Renal cortical epithelial cell (primary cell): ENCODE data around the gene SRSF3. TPM values are rescaled to one million over a fixed set of nuclear protein-coding genes. Genes with fewer than 3 reads are reported as not detected.

ENCODE experiments used
- DNase-seq: peaks from one replicate; pipeline ENCODE4 v3.0.0-alpha.2; 2011; ENCODE audit warnings: low read depth
- total RNA-seq: library from RNA; depleted of rRNA; stranded (reverse); fragments of >200 nt; gene quantifications from 2 replicates; pipeline ENCODE4 v1.2.3, GENCODE V29; 2014

Gene SRSF3
- total RNA-seq: 182 and 305 TPM in 2 replicates

DNA sequence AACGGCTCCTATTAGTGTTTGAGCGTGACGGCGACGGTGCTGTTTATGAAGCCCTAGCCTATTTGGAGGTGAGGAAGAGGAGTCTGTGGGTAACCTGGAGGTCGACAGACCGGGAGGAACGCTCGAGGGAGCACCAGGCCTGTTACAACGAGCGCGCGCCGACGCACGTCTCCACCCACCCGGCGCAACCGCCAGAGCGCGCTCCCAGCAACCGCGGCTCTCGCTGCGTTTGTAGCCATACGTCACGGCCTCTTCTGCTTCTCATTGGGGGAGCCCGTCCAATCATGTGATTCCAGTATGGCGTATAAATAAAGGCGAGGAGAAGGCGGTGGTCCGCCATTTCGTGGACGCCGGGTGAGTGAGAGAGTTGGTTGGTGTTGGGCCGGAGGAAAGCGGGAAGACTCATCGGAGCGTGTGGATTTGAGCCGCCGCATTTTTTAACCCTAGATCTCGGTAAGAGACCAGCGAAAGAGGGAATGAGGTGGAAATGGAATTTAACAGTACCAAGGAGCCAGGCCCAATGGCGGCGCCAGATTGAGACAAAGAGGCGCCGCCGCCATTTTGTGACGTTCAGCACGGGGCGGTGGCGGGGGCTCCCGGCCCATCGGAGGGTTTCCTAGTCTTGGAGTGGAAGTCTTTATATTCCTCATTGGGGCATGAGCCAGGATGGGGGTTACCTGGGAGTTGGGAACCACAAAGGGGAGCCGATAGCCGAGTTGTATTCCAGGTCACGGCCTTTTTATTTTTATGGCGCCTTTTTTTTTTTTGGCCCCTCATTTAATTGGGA, at the start of gene SRSF3:
Gene SRSF3, plus strand, starts transcription at position 334 of the 787 bp plus-strand sequence. CDS start 2,401 bp downstream, outside the sequence.
- DNase-seq: peak; percentile 92

DNA sequence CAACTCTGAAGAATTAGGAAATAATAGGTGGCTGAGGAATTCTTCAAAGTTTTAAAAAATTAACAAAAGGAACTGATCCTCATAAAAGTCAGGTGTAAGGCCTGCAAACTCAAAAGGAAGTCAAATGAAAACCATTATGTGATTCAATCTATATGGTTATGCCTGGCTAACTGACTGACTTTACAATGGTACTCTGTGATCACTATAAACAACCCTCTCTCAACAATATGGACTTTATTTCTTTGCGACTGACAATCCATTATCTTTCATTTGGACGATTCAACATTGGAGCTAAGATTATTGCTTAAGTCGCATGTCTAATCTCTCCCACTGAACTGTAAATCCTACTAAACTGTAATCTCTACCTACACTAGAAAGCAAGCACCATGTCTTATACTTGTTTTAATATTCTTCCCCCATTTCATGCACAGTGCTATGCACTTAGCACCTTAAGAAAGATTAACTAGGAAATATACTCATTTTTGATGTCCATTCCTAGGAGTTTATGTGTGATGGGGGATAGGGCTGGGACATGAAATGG, 48.3 kb upstream of the SRSF3 start:
- no peak for DNase-seq

DNA sequence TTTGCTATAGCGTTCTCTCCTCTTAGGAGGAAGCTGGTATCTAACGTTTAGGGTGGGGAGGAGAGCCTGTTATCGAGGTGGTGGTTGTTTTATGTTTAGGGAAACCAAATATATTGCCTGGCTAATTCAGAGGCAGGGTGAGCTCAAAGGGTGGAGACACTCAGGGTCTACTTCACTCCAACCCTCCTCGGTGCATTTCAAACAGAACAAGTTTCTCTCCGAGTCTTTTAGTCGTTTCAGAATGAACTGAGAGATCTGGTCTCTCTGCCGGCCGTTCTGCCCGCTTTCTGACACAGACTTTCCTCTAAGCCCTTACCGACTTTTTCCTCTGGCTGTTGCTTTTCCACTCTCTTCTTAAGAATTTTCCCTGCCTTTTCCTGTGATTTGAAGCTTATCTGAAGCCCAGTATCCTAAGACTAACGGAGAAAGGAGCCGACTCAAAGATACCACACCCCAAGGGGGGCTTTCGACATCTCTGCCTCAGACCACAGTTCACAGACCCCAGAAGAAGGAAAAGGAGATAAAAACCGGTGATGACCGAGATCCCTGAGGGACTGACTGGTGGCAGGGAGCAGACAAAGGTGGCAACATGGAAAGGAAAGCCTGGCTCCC, 47.7 kb upstream of the SRSF3 start:
- no peak for DNase-seq

DNA sequence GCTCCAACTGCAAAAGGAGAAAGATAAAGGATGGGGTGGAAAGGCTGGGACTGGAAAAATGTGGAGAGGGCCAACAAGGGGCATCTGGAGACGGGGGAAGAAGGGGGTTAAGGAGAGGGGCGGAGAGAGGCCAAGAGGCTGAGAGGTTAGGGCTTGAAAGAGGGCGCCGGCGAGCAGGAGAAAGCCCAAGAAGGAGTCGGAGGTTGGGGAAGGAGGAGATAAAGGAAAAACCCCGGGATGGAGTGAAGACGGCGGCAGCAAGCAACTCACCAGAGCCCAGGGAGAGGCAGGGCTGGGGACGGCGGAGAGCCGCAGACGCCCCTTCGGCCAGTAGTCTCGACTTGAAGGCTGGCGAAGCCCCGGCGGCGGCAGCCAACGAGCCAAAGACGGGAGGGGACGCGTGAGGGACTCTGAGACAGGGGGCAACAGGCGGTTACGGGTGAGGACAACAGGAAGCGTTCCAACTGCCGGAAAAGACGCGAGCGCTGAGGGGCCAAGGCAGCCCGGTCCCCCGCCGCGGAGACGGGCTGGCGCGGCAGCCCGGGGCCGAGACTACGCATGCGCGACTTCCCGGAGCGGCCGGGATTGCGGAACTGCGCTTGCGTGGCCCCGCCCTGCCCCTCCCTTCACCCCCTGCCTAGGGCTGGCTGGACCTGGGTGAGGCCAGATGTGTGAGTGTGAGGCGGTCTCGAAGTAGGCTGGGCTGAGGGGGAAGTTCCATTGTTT, 47.1 kb upstream of the SRSF3 start, which contains the start of gene STK38:
Gene STK38, minus strand, starts transcription at position 560 of the 726 bp plus-strand sequence. CDS start 7,277 bp downstream, outside the sequence.
- DNase-seq: peak; percentile 75

DNA sequence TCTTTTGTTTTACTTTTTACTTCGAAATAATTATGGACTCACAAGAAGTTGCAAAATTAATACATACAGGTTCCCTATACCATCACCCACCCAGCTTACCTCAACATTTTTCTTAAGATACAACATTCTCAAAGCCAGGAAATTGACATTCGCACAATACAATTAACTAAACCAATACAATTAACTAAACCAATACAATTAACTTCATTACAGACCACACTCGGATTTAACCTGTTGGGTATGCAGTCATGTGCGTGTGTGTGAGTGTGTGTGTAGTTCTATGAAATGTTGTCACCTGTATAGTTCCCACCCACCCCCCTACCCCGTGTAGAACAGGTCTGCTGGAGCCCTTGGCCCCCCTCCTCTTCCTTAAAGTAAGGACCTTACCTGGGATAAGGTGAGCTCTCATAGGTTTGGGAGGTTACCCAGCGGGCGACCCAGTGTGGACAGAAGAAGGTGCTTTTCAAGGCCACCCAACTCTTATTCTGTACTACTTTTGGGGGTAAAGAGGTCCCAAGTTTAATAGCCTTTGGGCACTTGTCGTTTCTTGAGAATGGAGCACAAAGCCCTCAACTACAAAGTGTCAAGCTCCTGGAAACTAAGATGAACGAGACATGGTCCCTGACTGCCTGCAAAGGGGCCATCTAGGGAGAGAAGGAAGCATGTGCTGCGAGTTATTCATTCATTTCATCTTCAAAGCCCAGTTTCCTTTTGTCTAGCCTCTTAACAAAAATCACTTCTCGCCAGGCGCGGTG, 46.3 kb upstream of the SRSF3 start:
- DNase-seq: no peak

DNA sequence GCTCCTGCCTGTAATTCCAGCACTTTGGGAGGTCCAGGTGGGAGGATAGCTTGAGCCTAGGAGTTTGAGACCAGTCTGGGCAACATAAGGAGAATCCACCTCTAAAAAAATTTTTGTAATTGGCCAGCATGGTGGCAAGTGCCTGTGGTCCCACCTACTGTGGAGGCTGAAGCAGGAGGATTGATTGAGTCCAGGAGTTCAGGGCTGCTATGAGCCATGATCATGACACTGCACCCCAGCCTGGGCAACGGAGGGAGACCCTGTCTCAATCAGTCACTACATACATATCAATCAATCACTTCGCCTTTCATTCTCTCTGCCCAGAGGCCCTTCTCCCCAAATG, 45.8 kb upstream of the SRSF3 start:
- no peak for DNase-seq

DNA sequence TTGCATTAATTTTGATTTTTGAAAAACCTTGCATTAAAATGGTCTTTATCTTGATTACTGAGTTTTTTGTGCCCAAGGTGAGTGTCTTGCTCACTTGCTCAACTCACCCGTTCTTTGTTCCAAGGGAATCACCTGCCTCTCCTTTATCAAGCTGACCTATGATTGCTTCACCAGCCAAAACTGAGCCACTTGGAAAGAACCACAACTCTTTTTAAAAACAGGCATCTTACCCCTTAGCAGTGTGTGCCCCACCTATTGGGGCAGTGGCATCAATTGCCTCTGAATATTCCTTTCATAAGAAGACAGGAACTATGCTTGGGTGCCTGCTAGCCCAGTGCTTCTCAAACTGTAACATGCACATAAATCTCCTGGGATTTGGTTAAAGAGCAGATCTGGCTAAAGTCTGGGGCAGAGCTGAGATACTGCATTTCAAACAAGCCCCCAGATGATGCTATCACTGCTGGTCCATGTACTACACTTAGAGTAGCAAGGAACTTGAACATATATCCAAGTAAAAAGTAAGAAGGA, 43.6 kb upstream of the SRSF3 start:
- DNase-seq: no peak

DNA sequence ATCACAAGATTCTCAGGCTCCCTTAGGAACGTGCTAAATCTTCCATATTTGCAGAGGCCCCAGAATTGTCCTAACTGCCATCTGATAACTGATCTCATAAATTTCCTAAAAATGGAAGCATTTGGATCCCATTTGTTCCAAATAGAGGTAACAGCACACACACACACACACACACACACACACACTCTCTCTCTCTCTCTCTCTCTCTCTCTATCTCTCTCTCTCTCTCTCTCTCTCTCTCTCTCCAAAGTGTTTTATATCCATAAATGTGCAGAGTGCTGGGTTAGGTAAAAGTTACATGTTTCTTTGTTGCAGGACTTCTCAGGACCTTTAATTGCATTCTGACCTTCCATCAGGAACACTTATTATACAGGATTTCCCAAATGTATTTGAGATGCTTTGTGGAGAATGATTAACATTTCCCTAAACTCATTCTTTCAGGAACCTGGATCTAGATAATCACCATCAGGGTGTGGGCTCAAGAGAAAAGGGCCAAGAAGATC, 38.4 kb upstream of the SRSF3 start:
- no peak for DNase-seq

DNA sequence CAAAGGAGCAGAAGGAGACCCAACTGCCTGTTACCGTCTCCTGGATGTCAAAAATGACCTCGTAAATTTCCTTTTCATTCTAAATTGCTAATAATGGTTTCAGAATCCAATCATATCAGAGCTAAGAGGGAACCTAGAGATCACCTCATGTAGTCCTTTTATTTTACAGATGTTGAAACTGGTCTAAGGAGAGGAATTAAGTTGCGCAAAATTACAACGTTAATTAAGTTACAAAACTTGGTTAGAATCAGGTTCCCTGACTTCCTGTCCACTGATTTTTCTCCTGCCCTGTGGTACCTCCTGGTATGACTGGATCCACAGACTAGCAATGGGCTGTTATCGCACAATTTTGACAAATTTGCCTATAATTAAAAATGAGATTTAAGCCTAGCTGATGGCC, 37.9 kb upstream of the SRSF3 start:
- DNase-seq: no peak

DNA sequence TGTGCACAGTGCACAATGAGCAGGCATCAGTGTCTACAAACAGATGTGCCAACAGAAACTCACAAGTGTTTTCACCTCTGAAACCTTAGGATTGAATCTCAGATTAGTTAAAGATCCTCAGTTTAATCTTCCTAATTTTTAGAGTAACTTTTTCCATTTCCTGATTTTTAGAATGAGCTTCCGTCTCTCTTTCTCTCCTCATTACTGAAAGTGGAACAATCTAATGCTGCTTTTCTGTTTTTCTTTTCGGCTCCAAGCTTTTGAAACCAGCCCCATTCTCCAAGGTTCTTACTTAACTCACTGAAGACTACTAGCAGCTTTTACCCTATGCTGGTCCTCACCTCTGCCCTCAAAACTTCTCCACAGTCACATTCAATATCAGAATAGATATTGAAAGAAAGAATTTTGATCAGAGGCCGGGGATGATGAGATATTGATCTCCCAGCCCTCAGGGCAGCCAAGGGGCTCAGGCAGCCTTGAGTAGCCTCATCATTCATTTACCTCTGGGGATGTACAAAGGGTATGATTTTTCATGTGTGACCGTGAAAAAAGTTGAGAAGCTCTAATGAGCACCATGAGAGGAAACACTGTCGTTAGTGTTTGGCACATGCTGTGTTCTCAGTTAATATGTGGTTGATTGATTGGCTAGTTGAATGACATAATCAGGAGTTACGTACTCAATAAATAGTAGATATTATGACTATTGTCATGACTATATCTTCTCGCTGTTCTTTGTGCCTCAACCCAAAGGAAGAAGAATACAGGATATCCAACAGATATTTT, 35.0 kb upstream of the SRSF3 start:
- no peak for DNase-seq

DNA sequence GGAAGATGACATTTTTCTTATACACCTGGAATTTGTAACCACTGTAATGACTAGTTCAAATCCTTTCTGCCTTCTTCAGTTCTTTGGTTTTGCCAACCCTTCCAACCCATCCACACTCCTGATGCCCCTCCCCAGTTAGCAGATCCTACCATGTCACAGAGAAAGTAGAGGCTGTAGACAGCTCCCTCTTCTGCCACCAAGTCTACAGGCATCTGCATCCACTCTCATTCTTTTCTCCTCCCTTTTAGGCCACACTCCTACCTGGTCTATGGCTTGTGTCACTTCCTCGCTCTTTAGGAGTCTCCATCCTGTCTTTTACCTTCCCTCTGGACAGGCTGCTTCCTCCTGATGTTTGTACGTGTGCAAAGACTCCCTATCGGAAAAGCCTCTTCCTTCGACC, 33.3 kb upstream of the SRSF3 start:
- no peak for DNase-seq

DNA sequence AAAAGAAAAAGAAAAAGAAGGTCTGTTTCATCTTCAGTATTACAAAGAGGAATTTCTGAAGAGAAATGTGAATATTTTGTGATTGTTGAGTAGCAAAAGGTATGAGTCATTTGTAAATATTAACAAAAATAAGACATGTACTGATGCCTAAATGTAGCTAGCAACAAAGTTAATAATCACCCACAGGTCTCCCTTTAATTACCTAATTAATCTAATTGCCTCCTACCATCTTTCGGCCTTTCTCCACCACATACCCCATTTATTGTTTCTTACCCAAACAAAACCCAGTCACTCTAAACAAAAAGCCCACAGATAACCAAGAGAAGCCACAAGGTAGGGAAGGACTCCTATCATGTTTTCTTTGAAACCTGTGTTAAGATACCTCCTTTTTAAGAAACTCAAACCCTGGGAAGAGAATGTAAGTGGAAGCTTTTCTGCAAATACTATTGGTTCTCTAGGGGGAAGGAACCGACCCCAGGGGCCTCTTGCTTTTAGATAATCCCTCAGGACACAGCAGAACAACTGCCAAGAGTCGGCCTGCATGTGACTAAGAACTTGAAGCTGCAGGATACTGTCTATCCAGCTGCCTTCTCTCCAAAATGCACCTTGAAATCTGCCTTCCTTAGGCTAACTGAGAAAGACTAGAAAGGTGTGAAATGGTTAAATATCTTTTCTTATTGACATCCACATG, 30.8 kb upstream of the SRSF3 start:
- no peak for DNase-seq

DNA sequence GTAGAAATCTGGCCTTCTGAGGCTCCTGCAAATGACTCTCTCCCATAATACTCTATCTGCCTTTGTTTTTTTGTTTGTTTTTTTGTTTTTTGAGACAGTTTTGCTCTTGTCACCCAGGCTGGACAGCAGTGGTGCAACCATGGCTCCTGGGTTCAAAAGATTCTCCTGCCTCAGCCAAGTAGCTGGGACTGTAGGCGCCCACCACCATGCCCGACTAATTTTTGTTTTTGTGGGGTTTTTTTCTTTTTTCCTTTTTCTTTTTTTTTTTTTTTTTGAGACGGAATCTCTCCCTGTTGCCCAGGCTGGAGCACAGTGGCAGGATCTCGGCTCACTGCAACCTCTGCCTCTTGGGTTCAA, 30.3 kb upstream of the SRSF3 start:
- DNase-seq: no peak

DNA sequence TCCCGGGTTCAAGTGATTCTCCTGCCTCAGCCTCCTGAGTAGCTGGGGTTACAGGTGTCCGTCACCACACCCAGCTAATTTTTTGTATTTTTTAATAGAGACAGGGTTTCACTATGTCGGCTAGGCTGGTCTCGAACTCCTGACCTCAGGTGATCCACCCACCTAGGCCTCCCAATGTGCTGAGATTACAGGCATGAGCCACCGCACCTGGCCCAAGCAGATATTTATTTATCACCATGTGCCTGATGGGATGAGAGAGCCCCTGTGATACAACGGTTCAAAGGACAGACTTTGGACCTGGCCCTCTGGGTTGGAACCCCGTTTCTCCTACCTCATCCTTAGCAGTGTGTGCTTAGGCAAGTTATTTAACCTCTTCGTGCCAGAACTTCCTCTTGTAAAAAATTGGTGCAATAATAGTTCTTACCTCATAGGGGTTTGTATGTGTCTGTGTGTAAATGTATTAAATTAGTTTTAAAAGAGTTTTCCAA, 27.7 kb upstream of the SRSF3 start:
- DNase-seq: no peak

DNA sequence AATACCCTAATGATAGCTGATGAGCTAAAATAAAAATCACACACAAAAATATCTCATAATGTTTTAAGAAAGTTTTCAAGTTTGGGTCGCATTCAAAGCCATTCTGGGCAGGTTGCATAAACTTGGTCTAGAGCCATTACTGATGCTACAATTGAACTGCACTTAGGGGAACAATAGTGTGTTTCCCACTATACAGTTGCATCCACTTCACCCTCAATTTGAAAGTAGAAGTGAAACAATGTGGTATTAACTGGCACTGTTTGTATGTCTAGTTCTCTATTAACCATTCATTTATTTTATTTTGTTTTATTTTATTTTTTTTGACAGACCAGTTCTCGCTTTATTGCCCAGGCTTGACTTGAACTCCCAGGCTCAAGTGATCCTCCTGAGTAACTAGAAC, 23.9 kb upstream of the SRSF3 start:
- DNase-seq: no peak

DNA sequence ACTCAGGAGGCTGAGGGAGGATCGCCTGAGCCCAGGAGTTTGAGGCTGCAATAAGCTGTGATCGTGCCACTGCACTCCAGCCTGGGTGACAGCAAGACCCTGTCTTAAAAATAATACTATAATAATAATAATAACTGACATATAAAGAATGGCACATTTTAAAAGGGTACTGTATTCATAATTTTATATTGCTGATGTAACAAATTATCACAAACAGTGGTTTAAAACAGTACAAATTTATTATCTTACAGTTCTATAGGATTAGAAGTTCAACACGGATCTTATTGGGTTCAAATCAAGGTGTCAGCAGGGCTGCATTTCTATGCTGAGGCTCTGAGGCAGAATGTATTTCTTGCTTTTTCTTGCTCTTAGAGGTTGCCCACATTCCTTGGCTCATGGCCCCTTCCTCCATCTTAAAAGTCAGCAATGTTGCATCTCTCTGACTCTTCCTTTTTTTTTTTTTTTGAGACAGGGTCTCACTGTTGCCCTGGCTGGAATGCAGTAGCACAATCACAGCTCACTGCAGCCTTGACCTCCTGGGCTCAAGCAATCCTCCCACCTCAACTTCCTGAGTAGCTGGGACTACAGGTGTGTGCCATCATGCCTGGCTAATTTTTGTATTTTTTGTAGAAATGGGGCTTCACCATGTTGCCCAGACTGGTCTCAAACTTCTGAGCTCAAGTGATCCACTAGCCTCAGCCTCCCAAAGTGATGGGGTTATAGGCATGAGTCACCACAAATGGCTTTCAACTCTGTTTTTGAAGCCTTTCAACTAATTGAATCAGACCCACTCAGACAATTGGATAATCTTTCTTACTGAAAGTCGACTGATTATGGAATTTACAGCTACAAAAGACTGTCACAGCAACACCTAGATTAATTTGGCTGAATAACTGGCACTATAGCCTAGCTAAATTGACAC, 22.8 kb upstream of the SRSF3 start:
- DNase-seq: no peak

DNA sequence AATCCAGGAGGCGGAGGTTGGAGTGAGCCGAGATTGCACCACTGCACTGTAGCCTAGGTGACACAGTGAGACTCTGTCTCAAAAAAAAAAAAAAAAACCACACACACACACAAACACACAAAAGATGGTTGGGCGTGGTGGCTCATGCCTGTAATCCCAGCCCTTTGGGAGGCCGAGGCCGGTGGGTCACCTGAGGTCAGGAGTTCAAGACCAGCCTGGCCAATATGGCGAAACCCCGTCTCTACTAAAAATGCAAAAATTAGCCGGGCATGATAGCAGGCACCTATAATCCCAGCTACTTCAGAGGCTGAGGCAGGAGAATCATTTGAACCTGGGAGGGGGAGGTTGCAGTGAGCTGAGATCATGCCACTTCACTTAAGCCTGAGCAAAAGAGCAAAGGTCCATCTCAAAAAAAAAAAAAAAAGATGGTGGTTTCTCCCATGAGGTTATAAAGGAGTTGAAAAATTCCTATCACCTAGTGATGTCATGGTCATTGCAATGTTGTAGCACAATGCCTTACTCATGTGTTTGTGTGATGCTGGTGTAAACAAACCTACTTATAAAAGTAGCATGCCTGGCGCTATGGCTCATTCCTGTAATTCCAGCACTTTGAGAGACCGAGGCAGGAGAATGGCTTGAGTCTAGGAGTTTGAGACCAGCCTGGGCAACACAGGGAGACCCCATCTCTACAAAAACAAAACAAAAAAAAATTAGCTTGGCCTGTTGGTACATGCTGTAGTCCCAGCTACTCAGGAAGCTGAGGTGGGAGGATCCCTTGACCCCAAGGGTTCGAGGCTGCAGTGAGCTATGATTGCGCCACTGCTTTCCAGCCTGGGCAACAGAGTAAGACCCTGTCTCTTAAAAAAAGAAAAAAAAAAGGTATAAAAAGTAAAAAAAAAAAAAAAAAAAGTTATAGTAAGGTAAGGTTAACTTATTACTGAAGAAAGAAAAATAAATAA, 21.5 kb upstream of the SRSF3 start:
- DNase-seq: peak; percentile 88

DNA sequence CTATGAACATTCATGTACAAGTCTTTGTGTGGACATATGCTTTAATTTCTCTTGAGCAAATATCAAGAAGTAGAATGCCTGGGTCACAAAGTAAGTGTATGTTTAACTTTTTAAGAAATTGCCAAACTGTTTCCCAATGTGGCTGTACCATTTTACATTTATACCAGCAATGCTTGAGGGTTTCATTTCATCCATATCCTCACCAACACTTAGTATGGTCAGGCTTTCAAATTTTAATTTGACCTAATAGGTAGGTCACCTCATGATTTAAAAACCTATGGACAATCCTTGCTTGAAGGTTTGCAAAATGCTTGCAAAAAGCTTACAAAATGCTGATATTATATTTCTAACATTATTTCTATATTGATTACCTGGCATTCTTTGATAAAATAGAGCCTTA, 19.5 kb upstream of the SRSF3 start:
- no peak for DNase-seq
